GM19238 (cell line): Measurements from ENCODE around the gene AMZ1.
"Not testable (repeated sequence)": the region's sequence is repeated elsewhere in the genome, so short reads cannot be mapped to it uniquely, and the experiment has no call there.

Experiments used
- DNase-seq: peaks from one replicate; pipeline ENCODE4 v3.0.0; 2011; ENCODE audit warnings: low spot score; ENCODE audit not compliant: insufficient read length

Gene AMZ1

DNA sequence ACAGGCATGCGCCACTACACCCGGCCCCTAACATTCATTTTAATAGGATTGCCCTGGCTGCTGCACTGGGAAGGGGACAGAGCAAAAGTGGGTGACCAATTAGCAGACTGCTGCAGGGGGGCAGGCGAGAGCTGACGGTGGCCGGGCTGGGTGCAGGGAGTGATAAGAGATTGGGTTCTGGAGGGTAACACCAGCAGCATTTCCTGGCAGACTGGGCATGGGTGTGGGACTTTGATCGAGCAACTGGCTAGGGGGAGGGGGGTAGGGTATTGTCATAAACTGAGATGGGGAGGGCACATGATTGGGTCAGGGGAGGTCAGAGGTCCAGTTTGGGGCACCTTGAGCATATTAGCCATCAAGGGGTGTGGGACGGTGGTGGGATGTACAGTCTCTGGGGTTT, 20.2 kb upstream of the AMZ1 start:
- no peak for DNase-seq

DNA sequence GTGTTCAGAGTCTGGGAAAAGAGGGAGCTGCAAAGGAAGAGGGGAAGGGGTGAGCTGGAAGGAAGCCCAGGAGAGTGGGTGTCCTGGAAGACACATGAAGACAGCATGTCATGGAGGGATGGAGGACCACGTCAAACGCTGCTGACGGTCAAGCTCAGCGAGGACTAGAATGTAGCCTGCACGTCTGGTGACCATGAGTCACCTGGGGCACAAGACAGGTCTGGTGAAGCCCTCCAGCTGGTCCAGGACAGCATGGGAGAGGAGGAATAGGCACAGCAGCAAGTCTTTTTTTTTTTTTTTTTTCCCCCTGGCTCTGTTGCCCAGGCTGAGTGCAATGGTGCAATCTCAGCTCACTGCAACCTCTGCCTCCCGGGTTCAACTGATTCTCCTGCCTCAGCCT, 19.6 kb upstream of the AMZ1 start:
- DNase-seq, result no peak

DNA sequence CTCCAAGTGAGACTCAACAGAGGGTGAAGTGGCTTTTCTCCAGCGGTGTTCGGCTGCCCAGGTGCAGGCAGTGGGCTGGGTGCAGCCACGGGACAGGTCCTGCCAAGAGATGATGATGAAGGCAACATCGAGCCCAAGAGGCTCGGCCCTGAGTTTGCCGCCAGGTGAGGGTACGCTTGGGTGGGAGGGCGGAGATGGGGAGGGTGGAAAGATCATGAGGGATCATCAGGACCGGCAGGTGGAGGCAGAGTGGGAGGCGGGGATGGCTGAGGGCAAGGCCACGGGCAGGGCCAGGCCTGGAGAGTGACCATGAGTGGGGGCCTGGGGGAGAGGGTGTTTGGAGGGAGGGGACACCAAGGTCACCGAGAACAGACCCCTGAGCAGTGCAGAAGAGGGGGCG, 17.8 kb upstream of the AMZ1 start:
- DNase-seq, result no peak

DNA sequence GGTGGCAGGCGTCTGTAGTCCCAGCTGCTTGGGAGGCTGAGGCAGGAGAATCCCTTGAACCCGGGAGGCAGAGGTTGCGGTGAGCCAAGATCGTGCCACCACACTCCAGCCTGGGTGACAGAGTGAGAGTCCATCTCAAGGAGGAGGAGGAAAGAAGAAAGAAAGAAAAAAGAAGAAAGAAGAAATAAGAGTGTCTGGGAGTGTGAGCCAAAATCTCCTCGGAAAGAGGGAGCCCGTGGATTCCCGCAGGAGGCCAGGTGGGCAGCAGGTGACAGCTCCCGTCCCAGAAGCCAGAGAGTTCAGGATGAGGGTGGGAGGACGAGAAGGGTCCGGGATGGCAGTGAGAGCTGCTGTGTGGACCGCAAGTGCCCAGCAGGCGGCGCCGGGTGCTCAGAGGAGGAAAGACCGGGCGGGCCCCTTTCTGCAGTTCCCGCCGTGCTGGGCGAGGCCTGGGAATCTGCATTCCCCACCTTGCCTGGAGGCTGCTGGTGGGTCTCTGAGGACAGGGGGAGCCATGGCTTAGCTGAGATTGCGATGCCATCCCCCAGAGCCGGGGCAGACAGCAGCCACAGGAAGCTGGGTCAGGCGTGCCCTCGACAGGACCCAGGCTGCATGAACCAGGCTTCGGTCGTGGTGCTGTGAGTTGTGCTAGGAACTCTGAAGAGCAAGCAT, 17.1 kb upstream of the AMZ1 start:
- DNase-seq, result peak; percentile 86

DNA sequence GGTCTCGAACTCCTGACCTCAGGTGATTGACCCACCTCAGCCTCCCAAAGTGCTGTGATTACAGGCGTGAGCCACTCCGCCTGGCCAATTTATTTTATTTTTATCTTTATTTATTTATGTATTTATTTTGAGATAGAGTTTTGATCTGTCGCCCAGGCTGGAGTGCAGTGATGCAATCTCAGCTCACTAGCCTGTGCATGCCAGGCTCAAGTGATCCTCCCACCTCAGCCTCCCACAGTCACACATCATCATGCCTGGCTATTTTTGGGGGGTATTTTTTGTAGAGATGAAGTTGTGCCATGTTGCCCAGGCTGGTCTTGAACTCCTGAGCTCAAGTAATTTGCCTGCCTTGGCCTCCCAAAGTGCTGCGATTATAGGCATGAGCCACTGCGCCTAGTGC, 14.8 kb upstream of the AMZ1 start:
- not testable (repeated sequence) for DNase-seq

DNA sequence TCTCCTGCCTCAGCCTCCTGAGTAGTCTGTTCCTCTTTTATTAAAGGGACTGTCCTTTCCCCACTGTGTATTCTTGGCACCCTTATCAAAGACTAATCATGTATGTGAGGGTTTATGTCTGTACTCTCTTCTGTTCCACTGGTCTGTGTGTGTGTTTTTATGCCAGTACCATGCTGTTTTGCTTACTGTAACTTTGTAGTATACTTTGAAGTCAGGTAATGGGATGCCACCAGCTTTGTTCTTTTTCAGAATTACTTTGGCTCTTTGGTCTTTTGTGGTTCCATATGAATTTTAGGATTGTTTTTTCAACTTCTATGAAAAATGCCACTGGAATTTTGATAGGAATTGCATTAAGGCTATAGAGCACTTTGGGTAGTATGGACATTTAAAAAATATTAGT, 14.1 kb upstream of the AMZ1 start:
- no peak for DNase-seq

DNA sequence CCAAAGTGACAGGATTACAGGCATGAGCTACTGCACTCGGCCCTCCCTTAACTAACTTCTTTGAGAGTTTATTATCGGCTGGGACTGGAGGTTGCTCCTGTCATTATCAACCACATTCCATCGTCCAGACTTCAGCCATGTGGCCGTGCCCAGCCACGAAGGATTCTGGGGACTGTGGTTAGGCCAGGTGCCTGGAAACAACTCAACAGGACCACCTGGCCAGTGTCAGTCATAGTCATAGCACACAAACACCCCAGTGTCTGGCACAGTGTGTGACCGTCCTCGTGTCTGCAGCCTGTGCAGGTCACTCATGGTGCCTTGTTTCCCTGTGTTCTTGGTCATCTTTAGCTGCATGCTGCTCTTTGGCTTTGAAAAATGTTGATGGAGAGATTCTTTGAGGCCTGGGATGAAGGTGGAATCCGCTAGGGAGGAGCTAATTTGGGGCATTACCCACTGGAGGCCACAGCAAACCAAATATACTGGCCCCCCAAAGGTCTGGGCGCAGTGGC, 12.7 kb upstream of the AMZ1 start:
- DNase-seq, result no peak

GRCh38 chr7:2676576-2676975, 11.4 kb upstream of the AMZ1 start:
- DNase-seq, result not testable (repeated sequence)

GRCh38 chr7:2678454-2678853, 9.5 kb upstream of the AMZ1 start:
- DNase-seq, result not testable (repeated sequence)

DNA sequence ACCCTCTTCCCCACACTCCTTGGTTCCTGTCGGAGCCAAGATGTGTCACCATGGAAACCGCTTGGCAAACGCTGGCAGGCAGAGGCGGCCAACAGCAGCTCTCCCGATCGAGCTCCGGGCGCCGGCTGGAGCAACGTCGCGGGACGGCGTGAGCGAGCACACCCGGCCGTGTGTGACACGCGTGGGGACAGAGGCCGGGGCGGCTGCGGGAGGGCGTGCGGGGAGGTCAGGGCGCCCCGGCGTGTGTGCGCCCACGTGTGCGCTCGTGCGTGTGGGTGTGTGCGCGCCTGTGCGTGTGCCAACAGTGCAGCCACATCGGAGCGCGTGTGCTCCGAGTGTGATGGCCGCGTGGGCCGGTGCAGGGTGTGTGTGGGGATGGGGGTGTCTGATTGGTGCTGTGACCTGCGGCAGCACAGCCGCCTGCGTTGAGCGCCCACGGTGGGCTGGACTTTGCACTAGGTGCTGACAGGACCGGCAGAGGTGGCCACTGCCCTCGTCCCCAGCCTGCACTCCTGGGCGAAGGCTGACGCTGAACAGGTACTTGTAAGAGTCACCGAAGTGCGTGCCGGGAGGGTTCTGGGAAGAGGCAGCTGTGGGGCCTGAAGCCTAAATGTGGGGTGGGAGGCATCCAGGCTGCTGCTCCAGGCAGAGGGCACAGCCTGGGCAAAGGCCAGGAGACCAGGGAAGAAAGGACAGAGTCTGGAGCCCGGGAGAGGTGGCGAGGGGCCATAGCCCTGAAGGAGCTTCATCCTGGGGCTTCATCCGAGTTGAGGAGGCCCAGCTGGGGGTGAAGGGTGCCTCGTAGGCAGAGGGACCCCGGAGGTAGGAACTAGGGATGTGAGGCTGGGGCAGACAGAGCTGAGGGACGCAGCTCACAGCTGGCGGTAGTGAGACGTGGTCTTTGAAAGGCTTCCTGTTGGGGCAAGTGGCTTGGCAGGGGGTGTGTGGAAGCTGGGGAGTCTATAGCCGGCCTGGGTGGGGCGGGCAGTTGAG, 8.6 kb upstream of the AMZ1 start:
- not testable (repeated sequence) for DNase-seq

DNA sequence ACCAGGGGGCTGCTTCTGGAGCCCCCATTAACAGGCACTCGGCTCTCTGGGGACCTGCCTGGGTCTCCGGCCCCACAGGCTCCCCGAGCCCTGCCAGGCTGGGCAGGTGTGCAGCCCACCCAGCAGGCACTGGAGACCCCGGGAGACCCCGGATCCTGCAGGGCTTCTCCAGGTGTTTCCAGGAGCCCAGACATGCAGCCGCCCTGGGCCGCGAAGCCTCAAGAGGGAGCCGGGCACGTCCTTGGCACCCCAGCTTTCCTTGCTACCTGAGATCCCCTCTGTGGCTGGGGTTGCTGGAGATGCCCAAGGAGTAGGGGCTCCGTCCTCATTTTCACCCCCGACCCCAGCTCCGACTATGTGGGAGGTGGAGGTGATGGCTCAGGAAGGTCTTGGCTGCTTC, 7.7 kb upstream of the AMZ1 start:
- DNase-seq, result no peak

DNA sequence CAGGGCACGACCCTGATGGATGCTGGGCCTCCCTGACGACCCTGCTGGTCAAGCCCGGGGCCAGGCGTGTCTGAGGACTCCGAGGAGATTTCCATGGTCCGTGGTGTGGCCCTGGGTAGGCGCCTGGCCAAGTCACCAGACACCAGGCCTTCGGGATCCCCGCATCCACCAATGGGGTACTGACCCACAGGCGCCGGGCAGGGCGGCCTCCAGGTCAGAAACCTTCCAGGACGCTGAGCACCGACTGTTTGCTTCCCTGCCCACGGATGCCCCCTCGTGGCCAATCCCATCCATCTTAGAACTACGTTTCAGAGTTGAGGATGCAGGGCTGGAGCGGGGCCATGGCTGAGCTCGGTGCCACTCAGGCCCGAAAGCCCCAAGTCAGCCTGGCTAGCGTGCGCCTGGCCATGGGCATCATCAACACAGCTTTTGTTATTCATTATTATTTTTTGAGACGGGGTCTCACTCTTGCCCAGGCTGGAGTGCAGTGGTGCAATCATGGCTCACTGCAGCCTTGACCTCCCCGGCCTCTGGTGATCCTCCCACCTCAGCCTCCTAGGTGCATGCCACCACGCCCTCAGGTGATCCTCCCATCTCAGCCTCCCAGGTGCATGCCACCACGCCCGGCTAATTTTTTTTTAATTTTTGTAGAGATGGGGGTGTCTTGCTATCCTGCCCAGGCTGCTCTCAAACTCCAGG, 7.1 kb upstream of the AMZ1 start:
- DNase-seq, result peak; percentile 72

DNA sequence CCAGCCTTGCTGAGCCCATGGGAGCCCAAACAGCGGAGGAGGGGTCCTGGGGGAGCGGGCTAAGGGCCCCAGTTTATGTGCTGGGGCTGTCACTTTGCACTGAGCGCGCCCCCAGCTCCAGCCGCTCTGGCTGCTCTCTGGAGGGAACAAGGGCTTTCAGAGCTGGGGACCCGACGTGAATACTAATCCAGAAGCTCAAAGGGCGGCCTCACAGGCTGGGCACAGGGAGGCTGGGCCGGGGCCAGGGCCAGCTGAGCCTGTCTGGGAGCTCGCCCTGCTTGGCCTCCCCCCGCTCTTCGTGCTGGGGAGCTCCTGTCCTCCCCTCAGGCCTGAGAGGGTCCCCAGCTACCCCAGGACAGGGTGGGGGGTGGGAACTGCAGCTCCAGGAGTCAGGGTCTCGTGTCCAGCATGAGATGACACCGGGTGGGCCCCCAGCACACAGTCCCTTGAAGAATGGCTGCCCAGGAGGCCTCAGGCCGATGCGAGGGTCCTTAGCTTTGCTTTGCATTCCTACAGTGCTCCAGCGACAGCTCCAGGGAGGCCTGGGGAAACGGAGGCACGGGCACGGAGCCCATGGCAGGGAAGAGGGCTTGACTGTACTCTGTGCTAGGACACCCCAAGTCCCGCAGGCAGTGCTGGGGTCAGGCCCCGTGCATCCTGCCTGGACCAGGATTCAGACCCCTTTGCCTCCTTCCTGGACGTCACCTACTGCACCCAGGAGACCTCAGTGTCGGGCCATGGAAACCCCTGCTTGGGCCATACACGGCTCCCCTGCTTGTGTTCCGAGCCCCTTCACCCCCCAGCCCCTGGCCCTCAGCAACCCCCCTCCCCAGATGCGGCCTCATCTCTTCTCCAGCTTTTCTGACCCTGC, 5.8 kb upstream of the AMZ1 start:
- no peak for DNase-seq

DNA sequence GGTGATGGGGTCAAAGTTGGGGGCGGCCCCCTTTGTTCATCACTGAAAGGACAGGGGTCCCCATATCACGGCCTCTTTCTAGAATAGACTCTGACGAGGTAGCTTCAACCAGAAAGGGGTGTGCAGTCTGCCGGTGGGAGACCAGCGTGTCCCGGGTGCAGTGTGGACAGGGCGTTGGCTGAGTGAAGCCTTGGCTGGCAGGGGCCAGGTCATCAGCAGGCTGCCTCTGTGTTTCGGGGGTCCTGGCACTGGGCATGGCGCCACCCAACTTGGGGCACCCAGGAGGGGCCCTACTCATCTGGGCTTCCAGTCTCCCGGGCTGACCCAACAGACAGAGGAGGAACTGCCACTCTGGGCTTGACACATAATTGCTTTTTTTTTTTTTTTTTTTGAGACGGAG, 3.5 kb upstream of the AMZ1 start:
- DNase-seq, result no peak

- DNase-seq, result no peak
Measured at GRCh38 chr7:2686101-2686500, 1.9 kb upstream of the AMZ1 start.

- DNase-seq, result no peak
Measured at GRCh38 chr7:2687338-2687869, 598 bp upstream of the AMZ1 start.

GRCh38 chr7:2688409-2689342, 674 bp downstream of the AMZ1 start:
- peak; percentile 84 for DNase-seq

- no peak for DNase-seq
Measured at GRCh38 chr7:2689343-2689847, 1.4 kb downstream of the AMZ1 start.
